Middle frontal gyrus (tissue), 1 donor: ENCODE results near the gene RAD9A.
"Not testable (repeated sequence)": the region's sequence is repeated elsewhere in the genome, so short reads cannot be mapped to it uniquely, and the experiment has no call there.

Experiments
- DNase-seq: peaks from one replicate; pipeline ENCODE4 v3.0.0-alpha.2; 2015; ENCODE audit warnings: low spot score; ENCODE audit errors: extremely low spot score

The RAD9A gene

DNA sequence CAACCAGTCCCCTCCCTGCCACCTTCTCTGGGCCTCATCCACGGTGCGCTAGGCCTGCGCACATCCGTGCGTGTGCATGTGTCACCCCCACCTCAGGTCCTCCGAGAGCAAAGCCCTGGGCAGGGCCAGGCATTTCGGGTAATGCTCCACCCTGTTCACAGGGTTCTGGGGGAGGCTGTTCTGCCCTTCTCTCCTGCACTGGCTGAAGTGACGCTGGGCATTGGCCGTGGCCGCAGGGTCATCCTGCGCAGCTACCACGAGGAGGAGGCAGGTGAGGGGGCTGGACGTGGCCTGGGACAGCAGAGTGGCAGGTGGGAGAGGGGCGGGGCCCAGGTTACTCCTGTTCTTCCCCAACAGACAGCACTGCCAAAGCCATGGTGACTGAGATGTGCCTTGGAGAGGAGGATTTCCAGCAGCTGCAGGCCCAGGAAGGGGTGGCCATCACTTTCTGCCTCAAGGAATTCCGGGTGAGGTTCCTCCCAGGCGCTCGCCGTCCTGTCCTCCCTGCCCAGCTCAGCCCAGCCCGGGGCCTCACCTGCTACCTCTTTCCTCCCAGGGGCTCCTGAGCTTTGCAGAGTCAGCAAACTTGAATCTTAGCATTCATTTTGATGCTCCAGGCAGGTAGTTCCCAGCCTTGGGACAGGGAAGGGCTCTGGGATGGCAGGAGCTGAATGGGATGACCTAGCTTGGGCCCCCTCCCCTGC lies 3.9 kb downstream of the RAD9A start:
- DNase-seq = no peak

GRCh38 chr11:67396259-67396581 lies 4.4 kb downstream of the RAD9A start:
- DNase-seq = no peak

- DNase-seq = no peak
Observed at GRCh38 chr11:67396587-67397389, 5.0 kb downstream of the RAD9A start.

DNA sequence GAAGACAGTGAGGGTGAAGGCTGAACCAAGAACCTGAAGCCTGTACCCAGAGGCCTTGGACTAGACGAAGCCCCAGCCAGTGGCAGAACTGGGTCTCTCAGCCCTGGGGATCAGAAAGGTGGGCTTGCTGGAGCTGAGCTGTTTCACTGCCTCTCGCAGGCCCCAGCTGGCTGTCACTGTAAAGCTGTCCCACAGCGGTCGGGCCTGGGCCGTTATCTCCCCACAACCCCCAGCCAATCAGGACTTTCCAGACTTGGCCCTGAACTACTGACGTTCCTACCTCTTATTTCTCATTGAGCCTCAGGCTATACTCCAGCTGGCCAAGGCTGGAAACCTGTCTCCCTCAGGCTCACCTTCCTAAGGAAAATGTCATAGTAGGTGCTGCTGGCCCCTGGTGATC lies 5.8 kb downstream of the RAD9A start:
- DNase-seq = no peak

- no peak for DNase-seq
Observed at GRCh38 chr11:67397986-67398660, 6.3 kb downstream of the RAD9A start.

DNA sequence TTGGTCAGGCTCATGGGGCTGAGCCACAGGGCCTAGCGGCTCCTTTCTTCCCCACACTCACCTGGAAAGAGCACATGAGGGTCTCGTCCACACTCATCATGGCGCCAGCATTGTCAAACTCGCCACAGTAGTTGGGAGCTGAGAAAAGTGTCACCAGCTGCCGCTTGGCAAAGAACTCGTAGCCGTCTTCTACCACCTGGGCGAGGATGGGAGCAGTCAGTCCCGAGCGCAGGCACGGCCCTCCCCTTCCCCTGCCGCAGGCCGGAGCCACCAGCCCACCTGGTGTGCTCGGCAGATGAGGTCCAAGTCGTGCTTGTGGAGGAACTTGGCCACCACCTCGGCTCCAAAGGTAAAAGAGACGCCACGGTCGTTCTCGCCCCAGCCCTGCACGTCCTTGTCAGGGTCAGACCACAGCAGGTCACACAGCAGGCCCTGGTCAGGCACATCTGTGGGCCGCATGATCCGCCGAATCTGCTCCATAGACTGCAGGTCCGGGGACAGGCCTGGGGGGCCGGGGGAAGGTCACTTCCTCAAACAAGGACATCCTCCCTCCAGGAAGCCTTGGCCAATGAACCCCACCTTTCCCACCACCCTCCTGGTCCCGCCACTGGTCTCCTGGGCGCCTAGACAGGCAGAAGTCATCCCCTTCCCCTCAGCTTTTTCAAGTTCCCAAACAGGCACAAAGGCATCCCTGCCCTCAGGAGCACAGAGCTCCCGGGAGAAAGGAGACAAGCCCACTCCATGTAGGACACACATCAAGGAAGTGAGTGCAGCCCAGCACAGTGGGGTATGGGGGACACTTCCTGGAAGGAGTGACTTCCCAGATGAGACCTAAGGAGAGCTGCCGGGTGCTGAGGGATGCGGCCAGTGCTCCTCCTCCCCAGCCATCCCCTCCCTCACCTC lies 7.1 kb downstream of the RAD9A start:
- no peak for DNase-seq

DNA sequence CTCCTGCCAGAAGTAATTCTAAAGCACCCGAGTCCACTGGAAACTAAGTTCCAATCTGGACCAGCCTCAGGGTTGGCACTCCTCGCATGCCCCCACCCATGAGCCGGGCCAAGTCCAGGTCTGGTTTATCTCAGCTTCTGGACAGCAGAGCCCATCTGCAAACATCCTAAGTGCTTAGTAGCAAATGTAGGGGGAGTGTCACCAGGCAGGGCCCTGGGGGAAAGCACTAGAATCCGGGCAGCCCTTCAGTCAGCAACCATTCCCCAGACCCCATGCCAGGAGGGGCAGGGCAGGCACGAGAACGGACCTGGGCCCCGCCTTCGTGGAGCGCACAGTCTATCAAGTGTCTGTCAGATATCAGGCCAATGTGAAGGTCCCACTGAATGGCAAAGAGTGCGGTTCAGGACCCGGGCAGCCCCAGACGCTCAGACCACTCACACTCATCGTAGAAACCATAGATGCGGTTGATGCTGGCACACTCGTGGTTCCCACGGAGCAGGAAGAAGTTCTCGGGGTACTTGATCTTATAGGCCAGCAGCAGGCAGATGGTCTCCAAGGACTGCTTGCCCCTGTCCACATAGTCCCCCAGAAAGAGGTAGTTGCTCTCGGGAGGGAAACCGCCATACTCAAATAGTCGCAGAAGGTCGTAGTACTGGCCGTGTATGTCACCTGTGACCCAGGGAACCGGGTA lies 8.6 kb downstream of the RAD9A start:
- DNase-seq = no peak

DNA sequence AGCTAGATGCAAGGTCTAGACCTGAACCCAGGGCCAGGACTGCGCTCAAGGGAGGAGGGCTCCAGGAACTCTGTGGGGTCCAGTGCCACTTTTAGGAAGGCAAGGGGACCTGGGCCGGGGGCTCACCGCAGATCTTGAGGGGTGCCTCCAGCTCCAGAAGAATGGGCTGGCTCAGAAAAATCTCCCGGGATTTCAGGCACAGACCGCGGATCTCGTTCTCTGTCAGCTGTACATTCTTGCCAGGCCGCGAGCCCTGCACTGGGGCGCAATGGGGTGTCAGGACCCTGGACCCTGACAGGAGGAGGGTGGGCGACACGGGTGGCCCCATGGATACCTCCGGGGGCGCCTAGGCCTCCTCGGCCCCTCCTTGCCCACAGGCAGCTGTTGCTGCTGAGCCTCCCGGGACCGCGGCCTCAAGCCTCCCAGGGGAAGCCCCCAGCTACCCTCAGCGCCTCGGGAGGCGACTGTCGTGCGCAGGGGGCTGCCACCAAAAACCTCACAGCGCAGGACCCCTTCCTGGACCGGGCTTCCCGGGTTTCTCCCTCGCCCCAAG lies 9.2 kb downstream of the RAD9A start:
- DNase-seq = no peak

GRCh38 chr11:67401495-67402191 lies 9.9 kb downstream of the RAD9A start, which contains the start of gene PPP1CA:
PPP1CA (minus strand) TSS chr11:67401858; CDS start chr11:67401782, 76 bp downstream.
- peak; percentile 72 for DNase-seq

- not testable (repeated sequence) for DNase-seq
Observed at GRCh38 chr11:67402192-67402839, 10.5 kb downstream of the RAD9A start.

- DNase-seq = not testable (repeated sequence)
Observed at GRCh38 chr11:67403085-67403484, 11.3 kb downstream of the RAD9A start.

DNA sequence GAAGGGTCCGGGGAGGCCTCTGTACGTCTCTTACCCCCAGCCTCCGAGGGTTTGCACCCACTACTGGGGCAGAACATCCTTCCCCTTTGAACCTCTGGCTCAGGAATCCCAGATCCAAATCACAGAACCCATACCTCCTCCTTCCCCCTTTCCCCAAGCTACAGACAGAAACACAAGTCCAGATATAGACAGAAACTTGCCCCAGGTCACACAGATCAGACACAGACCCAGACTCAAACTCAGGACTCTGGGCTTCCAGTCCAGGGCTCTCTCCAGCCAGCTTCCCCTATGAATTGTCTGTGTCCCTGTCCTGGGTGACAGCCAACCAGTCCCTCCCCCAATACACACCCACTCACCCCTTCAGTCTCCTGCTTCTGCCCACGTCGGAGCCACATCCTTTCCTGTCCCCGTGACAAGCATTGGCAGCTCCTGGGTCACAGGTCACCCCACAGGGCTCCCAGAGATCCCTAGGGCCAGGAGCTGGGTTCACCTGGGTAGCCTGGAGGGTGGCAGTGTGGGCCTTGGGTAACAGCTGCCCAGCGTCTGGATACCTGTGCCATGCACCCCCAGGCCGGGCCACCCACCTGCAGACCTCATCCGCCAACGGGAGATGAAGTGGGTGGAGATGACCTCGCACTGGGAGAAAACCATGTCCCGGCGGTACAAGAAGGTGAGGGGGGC lies 12.9 kb downstream of the RAD9A start:
- no peak for DNase-seq

DNA sequence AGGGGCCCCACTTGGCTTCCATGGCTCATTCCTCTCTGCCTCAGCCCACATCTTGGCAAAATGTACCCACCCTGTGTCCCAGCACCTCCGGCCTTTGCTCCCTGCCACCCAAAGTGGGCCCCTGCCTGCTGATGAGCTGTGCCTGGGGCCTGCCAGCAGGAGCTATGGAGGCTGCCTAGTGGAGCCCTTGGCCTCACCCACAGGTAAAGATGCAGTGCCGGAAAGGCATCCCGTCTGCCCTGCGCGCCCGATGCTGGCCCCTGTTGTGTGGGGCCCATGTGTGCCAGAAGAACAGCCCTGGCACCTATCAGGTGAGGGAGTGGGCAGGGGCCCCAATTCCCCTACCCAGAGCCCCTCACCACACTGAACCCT lies 13.4 kb downstream of the RAD9A start:
- DNase-seq = no peak

DNA sequence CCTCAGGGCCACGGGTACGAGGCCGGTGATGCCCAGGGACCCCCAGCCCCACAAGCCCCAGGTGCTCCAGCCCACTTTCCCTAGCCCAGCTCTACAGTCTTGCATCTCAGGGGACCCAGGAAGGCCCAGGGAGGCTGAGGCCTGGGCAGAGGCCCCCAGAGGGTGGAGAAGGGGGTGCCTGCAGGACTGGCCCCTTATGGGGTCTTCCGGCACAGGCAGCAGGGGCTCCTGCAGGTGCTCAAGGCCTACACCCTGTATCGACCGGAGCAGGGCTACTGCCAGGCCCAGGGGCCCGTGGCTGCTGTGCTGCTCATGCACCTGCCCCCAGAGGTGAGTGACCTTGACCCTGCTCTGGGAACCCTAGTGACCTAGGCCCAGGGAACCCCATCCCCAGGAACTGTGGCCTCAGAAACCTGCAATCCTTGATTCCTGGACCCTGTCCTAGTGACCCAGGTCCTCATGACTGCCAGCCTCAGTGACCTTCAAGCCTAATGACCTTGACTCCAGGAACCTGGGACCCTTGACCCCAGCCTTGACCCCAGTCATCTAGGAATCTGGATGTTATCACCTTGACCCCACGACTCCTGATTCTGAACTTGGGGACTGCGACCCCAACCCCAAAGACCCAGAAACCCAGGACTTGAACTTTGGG lies 14.0 kb downstream of the RAD9A start:
- DNase-seq = no peak

DNA sequence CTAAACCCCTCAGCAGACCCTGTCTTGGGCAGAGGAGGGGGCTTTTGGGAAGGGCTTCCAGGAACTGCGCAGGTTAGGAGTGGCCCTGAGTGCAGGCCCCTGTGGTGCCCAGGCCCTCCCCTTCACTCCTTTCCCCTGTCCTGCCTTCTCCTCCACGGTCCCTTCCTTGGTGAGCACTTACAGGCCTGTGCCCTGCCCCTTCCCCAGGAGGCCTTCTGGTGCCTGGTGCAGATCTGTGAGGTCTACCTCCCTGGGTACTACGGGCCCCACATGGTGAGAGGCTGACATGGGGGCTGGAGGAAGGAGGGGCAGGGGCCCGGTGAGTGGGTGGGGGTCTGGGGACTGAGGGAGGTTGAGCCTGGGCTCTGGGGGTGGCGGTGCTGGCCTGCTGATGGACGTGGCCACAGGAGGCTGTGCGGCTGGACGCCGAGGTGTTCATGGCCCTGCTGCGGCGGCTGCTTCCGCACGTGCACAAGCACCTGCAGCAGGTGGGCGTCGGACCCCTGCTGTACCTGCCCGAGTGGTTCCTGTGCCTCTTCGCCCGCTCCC lies 14.7 kb downstream of the RAD9A start:
- no peak for DNase-seq

- peak; percentile 48 for DNase-seq
Observed at GRCh38 chr11:67406969-67407687, 15.3 kb downstream of the RAD9A start.

GRCh38 chr11:67407688-67408163 lies 15.9 kb downstream of the RAD9A start:
- no peak for DNase-seq
